HG03342 (cell line): ENCODE data around the gene AFTPH.

ENCODE experiments used
- ATAC-seq: cut with Tn5 transposase; IDR thresholded peaks from one replicate; pipeline ENCODE4 v1.9.1; 2021; ENCODE audit warnings: mild to moderate bottlenecking, moderate library complexity; ENCODE audit not compliant: unreplicated experiment

AFTPH gene, protein sequence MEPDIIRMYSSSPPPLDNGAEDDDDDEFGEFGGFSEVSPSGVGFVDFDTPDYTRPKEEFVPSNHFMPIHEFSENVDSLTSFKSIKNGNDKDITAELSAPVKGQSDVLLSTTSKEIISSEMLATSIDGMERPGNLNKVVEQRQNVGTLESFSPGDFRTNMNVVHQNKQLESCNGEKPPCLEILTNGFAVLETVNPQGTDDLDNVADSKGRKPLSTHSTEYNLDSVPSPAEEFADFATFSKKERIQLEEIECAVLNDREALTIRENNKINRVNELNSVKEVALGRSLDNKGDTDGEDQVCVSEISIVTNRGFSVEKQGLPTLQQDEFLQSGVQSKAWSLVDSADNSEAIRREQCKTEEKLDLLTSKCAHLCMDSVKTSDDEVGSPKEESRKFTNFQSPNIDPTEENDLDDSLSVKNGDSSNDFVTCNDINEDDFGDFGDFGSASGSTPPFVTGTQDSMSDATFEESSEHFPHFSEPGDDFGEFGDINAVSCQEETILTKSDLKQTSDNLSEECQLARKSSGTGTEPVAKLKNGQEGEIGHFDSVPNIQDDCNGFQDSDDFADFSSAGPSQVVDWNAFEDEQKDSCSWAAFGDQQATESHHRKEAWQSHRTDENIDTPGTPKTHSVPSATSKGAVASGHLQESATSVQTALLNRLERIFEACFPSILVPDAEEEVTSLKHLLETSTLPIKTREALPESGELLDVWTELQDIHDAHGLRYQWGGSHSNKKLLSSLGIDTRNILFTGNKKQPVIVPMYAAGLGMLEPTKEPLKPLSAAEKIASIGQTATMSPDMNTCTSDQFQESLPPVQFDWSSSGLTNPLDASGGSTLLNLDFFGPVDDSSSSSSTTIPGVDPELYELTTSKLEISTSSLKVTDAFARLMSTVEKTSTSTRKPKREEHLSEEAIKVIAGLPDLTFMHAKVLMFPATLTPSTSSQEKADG

DNA sequence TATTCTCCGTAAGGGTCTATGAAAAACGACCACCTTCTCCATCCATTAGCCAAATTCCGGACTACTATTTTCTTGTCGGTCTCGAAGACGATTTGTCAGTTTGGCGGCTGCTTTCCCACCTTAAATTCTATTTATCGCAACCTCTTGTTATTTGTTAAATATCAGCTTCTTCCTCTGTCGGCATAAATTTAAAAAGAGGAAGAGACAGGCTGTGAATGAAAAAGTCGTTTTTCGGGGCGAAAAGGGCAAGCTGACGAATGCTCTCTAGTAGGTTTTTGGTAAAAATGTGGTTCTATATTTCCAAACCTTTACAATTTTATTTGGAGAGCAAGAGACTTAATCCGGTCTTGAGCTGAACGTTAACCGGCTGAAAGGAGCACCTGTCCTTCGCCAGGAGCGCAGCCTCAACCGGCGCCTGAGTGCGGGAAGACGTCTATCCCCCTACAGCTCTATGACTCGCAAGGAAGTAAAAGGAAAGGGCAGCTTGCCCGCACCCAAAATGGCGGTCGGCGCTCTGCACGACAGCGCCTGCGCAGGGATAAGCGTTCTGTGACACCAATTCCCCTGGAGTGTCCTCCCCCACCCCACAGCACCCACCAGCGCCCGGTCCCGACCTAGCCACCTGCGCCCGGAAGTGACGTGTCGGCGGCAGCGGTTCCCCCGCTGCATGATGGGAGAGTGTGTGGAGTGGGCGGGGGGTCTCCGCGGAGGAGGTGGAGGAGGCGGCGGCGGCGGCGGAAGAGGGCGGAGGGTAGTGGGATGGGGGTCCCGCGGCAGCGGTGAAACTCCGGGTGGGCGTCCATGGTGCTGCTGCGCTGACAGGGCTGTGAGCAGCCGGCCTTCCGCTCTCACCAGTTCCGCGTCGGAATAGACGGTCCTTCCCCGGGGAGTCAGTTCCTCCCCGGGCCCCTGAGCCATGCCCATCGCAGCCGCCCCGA is at the start of gene AFTPH:
TSS of gene AFTPH (plus strand) at position 663 of the 938 bp plus-strand sequence. CDS start 27,147 bp downstream, outside the sequence.
- ATAC-seq: peak; percentile 87

DNA sequence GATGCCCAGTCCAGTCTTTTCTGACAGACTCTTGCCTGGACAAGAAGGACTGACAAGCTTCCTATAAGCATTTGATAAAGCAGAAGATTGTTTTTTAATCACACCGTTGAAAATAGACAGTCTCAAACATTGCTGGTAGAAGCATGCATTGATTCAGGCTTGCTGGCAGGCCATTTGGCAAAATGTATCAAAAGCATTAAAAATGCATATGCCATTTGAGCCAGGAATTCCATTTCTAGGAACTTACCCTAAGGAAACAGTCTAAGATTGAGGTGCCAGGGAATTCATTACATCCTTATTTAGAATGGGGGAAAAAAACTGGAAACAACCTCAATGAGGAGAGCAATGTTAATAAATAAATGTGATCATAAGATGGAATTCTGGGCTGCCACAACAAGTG is 49.5 kb upstream of the AFTPH start:
- no peak for ATAC-seq

DNA sequence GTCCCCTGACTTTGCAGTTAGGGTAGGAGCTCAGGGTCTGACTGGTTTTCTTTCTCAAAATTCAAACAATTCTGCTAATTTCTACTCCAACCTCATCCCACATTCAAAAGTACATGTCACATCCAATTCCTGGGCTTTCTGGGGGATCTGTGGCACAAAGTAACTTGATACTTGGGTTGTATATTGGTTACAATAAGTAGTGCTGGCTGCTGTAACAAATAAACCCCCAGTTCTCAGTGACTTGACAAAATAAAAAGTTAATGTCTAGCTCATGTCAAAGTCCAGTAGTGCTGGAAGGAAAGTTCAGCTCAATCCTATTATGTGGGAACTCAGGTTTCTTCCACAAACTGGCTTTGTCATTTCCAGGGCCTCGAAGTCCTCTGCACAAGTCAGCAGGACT is 47.1 kb upstream of the AFTPH start:
- ATAC-seq: no peak

DNA sequence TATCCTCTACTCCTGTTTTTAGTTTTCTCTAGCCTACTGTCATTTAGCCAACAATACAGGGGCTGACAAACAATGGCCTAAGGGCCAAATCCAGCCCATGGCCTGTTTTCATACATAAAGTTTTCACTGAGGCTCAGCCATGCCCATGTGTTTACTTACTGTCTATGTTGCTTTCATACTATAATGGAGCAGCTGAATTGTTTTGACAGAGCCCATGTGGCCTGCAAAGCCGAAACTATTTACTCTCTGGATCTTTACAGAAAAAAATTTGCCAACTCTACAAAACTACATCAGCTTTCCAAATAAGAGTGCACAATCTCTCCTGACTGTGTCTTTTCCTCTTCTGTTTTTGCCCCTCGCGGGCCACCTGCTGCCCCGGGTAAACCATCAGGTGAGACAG is 46.1 kb upstream of the AFTPH start:
- ATAC-seq: no peak

DNA sequence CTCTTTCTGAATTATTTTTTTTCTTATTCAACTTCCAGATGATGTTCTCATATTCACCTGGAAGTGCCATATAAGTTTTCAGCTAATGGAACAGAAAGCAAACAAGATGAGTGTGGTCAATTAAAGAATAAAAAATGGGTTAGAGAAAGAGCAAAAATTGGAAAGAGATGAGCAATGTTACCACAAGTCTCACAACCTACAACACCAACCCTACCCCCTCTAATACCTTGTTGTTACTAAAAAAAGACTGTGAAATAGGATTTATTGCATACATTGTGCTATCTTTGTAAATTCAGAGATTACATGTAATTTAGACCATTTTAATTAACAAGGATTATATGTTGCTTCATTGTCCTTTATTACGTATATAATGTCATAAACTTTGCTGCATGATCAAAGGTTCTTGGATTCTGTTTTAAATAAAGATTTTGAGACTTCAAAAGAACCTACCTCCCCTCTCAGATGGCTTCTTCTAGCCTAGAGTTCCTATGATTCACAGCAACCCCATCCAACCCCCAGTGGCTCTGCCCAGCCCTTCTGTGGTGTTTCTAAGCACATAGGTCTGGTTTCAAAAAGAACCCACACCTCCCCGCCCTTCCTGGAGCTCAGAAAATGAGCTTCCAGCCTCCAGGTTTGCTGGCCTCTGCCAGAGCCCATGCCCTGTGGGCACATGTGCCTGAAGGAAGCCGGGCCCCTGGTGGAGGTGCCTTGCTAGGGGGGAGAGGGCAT is 45.5 kb upstream of the AFTPH start:
- no peak for ATAC-seq

DNA sequence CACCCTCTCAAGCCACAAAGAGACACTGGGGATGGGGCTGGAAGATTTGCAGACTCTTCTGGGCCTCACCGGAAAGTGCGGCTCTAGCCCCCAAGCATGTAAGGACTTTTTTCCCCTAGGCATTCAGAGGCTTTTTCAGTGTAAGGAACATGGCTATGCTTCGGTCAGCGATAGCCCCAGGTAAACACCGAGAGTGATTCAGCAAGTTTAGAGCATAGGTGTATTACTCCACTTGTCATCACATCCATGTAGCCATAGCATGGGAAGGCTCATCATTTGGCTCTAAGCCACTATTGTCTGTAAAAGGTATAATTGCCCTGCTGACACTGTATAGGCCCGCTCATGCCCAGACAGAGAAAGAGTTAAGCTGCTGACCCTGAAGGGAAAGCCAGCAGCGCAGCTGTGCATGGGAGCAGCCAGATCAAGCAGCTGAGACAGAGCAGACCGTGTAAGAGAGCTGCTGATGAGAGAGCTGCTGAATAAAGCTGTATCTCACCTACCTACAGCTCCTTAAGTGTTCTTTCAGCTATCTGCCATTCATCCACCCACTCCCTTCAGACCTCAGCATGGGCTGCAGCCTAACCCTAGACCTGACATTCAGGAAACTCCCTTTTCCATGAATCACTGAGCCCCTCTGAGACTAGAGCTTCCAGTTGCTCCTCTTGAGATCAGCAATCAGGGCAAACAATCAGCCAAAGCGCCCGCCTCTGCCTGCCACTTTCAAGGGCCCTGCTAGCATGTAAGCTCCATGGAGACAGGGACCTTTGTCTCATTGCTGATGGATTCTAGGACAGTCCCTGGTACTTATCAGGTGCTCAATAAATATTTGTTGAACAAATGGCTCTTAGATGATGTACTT is 44.6 kb upstream of the AFTPH start:
- ATAC-seq: no peak

DNA sequence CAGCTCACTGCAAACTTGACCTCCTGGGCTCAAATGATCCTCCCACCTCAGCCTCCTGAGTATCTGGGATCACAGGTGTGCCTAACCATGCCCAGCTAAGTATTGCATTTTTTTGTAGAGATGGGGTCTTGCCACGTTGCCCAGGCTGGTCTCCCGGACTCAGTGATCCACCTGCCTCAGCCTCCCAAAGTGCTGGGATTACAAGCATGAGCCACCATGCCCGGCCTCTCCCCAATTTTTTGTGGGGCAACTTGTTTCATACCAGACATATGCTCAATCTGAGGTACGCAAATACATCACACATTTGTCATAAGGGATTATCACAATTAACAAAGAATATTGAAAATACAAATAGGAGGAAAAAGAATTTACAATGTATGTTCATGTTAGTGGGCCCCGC is 42.5 kb upstream of the AFTPH start:
- ATAC-seq: no peak

DNA sequence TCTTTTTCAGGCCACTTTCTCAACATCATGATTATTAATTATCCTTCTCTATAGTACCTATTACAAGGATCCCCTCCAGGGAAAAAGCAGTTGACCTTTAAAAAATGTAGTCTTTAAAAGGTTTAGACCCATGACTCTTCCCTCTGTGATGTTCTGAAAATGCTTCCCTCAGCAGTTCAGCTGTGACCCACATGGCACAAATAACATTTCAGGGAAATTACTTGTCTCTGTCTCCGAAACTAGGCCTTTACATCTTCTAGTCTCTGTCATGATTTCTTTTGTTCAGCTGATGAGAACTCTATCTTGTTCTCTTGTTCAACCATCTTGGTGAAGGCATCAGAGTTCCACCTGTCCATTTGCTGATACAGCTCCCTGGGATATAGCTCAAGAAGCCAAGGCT is 41.9 kb upstream of the AFTPH start:
- no peak for ATAC-seq

DNA sequence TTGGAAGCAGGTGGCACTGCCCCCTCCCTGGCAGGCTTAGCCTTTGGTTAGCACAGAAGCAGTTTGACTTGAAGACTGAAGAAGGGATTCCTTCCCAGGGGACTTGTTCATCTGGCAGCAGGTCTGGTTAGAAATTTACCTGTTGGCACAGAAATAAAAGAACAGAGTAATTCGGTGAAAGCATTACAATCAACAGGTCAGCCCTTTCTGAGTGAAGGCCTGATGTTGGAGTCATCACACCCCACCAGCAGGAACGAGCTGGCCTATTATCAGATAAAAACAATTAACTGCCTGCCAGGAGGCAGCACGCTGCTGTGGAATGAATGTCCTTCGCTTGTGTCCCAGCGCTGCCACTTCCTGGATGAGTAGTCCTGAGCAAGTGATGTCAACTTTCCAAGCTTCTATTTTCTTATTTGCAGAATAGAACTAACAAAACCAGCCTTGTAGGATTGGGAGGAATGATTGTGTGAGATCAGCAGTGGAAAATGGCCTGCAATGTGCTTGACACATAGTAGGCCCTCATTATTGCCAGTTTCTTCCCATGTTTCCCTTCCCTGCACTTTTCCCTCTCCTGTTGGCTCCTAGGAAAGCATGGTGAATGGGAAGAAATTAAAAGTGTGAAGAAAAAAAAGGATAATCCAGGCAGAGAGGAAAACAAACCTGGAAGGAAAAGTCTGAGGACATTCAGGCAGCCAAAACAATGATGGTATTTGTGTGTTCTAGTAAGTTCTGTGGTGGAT is 41.2 kb upstream of the AFTPH start:
- ATAC-seq: no peak

DNA sequence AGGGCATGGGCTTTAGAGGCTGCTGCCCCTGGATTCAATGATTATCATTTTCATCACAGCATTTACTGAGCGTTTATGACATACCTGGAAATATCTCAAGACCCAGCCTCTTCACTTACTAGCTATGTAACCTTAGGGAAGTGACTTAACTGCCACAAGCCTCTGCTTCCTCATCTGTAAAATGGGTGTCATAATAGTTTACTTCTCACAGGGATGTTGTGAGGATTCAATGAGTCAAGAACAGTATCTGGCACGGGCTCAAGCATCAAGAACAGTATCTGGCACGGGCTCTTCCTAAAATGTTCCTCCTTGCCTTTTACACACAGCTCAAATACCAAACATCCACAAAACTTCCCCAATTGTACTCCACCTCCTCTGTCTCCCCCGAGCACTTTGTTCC is 38.8 kb upstream of the AFTPH start:
- no peak for ATAC-seq

DNA sequence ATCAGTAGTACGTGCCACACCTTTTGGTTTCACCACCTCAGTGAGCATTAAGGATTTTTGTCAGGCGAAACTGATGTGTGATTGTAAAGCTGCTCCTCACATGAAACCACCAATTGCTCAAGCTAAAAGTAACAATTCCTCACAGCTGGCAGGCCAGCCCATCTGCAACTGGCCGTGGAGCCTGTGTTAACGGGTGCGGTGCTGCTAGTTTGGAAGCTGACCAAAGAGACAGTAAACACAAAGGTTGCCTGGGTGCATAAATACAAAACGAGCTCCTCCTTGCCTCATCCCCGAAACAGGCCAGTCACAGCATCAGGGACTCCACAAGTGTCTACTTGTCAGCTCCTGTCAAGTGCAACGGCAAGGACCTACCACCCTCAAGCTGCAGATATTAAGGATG is 38.2 kb upstream of the AFTPH start:
- ATAC-seq: no peak

DNA sequence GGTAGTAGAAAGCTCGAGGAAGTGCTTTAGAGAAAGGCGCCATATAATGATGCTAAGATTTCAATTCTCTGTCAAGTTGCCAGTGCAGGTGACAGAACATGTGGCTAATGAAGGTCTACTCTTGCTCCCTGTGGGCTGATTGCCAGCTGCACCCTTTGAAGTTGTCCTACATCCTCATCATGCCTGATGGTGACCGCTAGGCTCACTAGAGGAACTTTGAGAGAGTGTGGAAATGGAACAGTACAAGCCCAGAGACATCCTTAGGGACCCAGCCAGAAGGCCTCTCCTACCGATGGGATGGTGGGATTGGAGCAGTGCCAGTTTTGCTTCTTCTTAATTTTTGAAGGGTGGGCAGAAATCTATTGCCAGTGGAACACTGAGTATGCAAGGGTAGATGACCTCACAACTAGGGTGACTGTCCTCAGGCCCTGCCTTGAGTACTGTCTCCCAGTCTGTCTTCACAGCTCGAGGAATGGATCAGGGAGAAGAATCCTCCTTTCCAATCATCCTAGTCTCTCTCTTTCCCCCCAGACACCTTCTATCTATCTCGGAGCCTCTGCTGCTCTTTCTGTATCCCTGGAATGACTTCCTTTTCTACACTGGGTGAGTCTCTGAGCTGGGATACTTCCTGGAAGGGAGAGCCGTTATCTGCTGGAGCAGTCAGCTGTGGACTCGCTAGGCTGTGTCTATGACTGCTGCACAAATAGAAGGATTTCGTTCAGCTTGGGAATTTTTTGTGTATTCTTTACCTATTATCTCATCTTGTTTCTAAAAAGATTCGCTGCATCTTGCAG is 36.7 kb upstream of the AFTPH start:
- ATAC-seq: no peak

DNA sequence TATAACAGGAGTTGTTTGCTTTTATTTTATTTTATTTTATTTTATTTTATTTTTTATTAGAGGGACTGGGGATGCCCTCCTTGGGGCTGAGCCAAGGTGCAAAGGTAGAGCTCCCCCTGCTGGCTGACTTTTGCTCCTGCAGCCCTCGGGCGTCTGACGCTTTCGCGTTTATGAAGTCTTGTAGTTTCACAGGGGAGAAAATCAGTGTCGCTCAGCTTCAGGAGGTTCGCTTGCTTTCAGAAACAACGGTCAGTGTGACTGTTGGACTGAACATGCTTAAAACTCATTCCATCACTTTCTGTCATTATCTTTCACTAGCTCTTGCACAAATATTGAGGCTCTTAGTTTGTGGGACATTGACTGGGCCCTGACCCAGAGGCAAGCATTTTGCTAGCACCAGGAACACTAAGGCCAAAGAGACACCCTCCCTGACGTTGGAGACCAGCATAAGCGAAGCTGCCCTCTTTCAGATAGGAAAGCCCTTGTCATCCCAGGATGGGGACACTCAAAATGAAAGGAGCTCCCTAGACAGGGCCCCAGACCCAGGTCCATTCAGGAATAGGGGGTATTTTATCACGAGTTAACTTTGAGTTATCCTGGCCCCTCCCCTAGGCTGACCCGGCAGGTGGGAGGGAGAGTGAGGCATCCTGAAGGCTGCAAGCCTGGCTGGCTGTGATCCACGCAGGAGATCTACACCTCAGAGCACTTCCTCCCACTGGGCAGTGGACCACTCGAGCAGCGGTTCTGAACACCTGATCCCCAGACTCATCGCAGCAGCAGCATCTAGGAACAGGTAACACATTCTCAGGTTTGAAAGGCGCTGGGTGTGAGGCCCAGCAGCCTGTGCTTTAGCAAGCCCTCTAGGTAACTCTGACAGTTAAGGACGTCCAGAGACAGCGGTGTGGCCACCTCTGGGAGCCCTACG is 35.8 kb upstream of the AFTPH start:
- peak; percentile 47 for ATAC-seq

DNA sequence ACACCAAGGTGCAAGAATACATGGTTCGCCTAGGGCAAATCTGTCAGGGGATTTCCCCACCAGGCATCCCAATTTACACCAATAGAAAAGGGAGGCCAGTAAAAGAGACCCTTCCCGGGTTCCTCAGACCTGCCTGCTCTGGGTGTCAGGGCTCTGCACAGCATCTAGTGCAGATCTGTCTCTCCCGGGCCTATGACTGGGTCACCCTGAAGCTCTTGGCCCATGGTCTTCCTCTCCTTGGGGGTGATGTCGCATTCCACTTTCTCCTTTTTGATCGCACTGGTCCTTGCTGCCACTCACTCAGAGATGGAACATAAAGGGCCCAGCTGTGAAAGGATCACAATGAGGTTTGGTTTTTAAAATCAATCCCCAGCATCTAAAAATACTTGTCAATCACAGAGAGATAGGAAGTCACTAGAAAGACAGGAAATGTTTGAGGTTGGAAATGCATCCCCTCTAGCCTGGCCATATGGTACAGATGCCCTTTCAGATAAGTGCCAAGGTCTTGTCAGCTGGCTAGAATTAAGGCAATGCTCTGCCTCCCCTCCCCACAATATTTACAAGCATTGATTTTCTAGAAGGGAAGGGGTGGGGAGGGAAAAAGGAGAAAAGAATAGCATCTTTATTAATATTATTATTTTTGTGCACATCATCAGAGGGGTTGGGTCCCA is 34.9 kb upstream of the AFTPH start:
- ATAC-seq: no peak

DNA sequence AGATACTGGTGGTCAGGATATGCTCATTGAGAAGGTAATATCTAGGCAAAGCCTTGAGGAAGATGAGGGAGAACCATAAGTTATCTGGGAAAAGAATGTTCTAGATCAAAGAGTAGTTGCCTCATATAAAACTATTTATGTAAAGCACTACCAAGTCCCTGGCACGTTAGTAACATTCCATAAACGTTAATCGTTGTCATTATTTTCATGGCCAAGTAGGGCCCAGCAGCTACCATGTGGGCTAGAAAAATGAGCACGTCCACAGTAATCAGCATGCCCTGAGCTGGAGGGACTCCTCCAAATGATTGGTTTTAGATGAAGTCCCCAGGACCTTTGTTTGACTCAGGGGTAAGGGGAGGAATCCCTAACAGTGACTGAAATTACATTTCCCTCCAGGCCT is 32.7 kb upstream of the AFTPH start:
- no peak for ATAC-seq

DNA sequence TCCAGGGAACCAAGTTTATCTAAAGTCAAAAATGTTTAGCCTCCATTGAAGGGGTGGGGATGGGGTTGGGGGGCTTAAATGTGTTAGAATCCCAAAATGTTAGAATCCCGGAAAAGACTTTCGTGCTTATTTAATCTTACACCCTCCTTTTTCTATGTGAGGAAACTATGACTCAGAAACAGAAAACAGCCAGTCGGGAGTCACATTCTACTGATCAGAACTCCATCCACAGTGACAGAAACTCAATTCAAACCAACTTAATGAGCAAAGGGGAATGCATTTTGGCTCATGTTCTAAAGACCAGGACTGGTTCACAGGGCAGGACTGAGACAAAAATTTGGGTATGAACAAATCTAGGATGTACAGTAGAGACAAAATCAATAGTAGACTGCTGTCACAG is 31.9 kb upstream of the AFTPH start:
- no peak for ATAC-seq
